G401 (cell line): Measurements from ENCODE around the gene DPEP1. TPM values are rescaled to one million over a fixed set of nuclear protein-coding genes. Genes with fewer than 3 reads are reported as not detected.
A peak's percentile ranks its signal among the peaks of the same experiment; 100 is the strongest.
"Not testable (repeated sequence)": the region's sequence is repeated elsewhere in the genome, so short reads cannot be mapped to it uniquely, and the experiment has no call there.

ENCODE experiments used
- DNase-seq: peaks from one replicate; pipeline ENCODE4 v3.0.0-alpha.2; 2015; ENCODE audit warnings: low spot score
- in situ Hi-C: cut with HindIII; loops from 2 replicates; pipeline ENCODE4 v1.10.0; 2016; ENCODE audit warnings: low sequenced_read_pairs, mixed read lengths
- total RNA-seq: library from RNA; depleted of rRNA; stranded (reverse); fragments of >200 nt; shearing (Covaris generic); gene quantifications from 2 replicates; pipeline ENCODE4 v1.2.3, GENCODE V29; 2014; rRNA removed

DPEP1 gene
- total RNA-seq, 1 experiment from 2014 or later: not detected

- in situ Hi-C loops: no loop called here
- no peak for DNase-seq
Observed at GRCh38 chr16:89660146-89660545, 46.7 kb downstream of the DPEP1 start.

- no peak for DNase-seq
- in situ Hi-C loops: no loop called here
Observed at GRCh38 chr16:89661215-89661614, 47.8 kb downstream of the DPEP1 start.

DNA sequence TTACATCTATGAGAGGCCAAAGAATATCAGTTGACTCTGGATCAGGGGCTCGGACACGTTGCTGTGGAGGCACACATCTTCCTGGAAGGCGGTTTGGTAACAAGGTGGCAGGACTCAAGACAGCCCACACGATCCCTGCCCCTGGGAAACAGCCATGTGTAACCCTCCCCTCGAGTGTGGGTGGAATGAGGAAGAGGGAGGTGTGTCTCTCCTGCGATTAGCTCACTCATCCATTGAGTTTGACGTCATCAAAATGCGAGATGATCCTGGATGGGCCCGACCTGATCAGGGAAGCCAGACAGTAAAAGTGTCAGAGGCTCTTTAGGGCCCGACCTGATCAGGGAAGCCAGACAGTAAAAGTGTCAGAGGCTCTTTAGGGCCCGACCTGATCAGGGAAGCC, 50.8 kb downstream of the DPEP1 start:
- in situ Hi-C loops, DNase-seq: not testable (repeated sequence)

DNA sequence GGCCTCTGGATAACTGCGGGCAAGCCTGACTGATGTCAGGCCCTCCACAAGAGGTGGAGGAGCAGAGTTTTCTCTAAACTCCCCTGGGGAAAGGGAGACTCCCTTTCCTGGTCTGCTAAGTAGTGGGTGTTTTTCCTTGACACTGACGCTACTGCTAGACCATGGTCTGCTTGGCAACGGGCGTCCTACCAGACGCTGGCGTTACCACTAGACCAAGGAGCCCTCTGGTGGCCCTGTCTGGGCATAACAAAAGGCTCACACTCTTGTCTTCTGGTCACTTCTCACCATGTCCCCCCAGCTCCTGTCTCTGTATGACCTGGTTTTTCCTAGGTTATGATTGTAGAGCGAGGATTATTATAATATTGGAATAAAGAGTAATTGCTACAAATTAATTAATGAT, 53.6 kb downstream of the DPEP1 start:
- in situ Hi-C loops: not testable (repeated sequence)
- DNase-seq: peak; percentile 40

DNA sequence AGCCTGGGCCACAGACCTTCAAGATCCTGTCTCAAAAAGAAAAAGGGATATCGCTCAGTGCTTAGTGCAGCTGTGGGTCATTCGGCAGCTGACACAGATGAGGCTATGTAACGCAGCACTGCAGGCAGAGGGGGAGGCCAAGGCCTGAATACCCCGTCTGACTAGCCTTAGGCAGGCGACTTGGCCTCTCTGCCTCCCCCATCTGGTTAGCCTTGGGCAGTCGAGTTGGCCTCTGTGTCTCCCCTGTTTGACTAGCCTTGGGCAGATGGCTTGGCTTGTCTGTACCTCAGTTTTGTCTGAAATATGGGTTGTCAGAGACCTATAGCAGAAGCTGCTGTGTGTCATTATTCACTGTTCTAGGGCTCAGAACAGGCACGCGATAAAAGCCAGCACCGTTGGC, 54.2 kb downstream of the DPEP1 start:
- in situ Hi-C loops: no loop called here

DNA sequence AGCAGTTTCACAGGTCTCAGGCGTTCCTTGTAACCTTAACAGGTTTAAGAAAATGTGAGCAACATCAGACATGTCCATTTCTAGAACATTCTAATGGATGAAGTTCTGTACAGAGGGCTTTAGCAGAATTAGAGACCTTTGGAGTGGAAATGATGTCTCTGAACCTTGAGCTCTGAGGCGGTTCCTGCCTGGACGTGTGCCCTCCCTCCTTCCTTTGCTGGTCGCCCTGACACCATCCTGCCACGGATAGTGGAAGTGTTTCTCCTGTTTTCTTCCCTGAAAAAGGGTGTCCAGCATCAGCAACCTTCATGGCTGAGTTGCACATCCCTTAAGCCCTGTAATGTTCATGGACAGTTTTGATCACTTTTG, 55.3 kb downstream of the DPEP1 start:
- DNase-seq: no peak
- in situ Hi-C loops: no loop called here

More for the DNA sequence above, 54.2 kb downstream of the DPEP1 start:
- no peak for DNase-seq

- in situ Hi-C loops: no loop called here
- no peak for DNase-seq
Observed at GRCh38 chr16:89669755-89670154, 56.3 kb downstream of the DPEP1 start.

DNA sequence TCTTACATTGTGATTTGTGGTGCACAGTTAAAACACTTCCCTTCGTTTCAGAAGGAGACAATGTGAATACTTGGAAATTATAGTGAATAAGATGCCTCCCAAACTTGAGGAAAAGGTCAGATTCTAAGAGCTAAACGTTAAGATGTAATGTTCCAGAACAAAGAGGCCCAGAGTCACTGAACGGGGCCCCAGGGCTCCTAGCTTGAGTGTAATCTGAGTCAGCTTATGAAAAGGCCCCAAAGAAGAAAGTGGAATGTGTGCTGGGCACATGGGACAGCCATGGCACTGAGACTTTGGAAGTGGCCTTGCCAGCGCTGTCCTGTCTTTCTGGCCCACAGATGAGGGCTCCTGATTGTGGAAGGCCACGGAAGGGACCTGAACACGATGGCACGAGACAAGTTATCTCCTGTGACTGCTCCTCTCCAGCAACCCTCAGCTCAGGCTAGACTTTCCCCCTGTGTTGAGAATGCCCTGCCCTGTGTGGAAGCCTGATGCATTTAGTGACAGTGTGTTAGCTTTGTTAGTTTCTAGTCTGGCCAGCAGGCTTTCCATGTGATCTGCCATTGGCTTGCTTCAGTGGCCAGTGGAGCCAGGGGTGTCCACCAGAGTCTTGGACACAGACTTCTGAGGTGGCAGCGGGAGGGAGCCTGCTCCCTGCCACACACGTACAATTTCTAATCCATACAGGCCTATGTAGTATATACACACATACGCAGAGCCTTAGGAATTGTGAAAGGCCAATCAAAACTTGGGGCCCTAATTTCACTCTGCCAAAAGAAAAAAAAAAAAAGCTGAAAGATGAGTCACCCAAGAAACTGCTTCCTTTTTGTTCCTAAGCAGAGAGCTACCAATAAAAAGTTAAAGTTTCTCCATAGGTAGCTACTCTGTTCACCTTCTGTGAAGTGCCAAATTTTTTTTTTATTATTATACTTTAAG, 57.3 kb downstream of the DPEP1 start:
- in situ Hi-C loops: no loop called here
- DNase-seq: no peak

DNA sequence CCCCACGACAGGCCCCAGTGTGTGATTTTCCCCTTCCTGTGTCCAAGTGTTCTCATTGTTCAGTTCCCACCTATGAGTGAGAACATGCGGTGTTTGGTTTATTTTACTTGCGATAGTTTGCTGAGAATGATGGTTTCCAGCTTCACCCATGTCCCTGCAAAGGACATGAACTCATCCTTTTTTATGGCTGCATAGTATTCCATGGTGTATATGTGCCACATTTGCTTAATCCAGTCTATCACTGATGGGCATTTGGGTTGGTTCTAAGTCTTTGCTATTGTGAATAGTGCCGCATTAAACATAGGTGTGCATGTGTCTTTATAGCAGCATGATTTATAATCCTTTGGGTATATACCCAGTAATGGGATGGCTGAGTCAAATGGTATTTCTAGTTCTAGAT, 58.1 kb downstream of the DPEP1 start:
- DNase-seq, in situ Hi-C loops: not testable (repeated sequence)

GRCh38 chr16:89672177-89672941, 58.9 kb downstream of the DPEP1 start:
- in situ Hi-C loops: no loop called here
- no peak for DNase-seq

DNA sequence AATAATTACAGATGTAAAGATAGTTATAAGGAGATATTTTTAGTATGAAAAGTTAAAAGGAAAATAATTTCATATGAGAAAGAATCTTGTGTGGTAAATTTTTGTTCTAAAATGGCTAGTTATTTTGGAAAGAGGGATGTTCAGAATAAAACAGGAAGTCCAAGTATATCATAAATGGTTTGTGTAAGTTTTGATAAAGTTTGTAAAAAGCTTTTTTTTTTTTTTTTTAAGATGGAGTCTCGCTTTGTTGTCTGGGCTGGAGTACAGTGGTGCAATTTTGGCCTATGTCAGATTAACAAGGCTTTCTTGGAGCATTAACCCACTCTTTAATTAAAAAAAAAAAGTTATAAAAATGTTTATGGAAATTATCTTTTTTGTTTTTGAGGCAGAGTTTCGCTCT, 64.8 kb downstream of the DPEP1 start:
- in situ Hi-C loops: no loop called here
- DNase-seq: no peak

DNA sequence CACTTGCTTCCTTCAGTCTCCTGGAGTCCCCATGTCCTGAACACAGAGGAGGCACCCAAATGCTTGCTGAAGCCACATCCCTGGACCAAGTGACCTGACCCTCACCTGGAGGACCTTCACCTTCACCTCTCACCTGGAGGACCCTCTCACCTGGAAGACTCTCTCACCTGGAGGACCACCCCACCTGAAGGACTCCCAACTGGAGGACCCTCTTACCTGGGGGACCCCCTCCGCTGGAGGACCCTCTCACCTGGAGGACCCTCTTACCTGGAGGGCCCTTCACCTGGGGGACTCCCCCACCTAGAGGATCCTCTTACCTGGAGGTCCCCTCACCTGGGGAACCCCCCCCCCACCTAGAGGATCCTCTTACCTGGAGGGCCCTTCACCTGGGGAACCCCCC, 72.5 kb downstream of the DPEP1 start:
- DNase-seq: no peak
- in situ Hi-C loops: no loop called here

DNA sequence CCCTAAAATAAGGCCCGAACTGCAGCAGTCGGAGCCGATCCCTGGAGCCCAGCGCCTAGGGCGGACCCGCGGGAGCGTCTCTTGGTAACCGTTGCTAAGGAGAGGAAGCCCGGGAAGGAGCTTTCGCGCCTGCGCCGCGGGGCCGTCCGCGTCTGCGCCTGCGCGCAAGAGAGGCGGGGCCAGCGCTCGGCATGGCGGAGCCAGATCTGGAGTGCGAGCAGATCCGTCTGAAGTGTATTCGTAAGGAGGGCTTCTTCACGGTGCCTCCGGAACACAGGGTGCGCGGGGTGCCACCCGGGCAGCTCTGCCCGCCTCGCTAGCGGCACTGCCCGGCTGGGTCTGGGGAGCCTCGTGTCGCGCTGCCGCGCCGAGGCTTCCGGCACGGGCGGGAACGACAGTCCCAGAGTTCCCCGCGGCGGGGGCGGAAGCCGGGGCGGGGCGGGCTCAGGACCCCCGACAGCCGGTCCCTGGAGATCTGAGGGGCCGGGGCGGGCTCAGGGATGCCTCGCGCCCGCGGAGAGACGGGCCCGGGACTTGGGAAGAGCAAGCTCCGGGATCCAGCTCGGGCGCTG, 73.2 kb downstream of the DPEP1 start, which contains the start of gene CDK10:
CDK10 (plus strand) TSS at position 170 of the 572 bp plus-strand sequence; CDS start at position 192, 22 bp downstream.
- peak; percentile 86 for DNase-seq
- in situ Hi-C loops: no loop called here

- DNase-seq: no peak
- in situ Hi-C loops: no loop called here
Observed at GRCh38 chr16:89687092-89687940, 73.9 kb downstream of the DPEP1 start.

Other genes starting within 250 kb of the DPEP1 start
- 42.6 and 55.3 TPM in 2 replicates for gene ANKRD11, start 123.1 kb upstream of the DPEP1 start, total RNA-seq
- 117 and 125 TPM in 2 replicates for gene SPG7, start 105.2 kb upstream of the DPEP1 start, total RNA-seq
- 5,258 and 7,265 TPM in 2 replicates for gene RPL13, start 53.0 kb upstream of the DPEP1 start, total RNA-seq
- 5.1 and 17.0 TPM in 2 replicates for gene CPNE7, start 37.9 kb upstream of the DPEP1 start, total RNA-seq
- 198 and 238 TPM in 2 replicates for gene CHMP1A, start 44.1 kb downstream of the DPEP1 start, total RNA-seq
- gene SPATA33, start 44.2 kb downstream of the DPEP1 start, total RNA-seq: 2.9 and 7.3 TPM in 2 replicates
- gene CDK10, start 73.0 kb downstream of the DPEP1 start, total RNA-seq: 57.2 and 58.8 TPM in 2 replicates
- gene SPATA2L, start 88.1 kb downstream of the DPEP1 start, total RNA-seq: 94.8 and 114 TPM in 2 replicates
- 7.3 and 7.6 TPM in 2 replicates for gene VPS9D1, start 107.3 kb downstream of the DPEP1 start, total RNA-seq
- 7.8 and 19.9 TPM in 2 replicates for gene ZNF276, start 107.9 kb downstream of the DPEP1 start, total RNA-seq
- 24.0 and 36.2 TPM in 2 replicates for gene FANCA, start 203.0 kb downstream of the DPEP1 start, total RNA-seq
- gene SPIRE2, start 214.8 kb downstream of the DPEP1 start, total RNA-seq: 21.7 and 37.2 TPM in 2 replicates